Measurements from ENCODE around the gene GPR108.

GRCh38 chr19:6683971-6684370 is 53.4 kb downstream of the GPR108 start:
- no peak for TF ChIP-seq CTCF (IDR thresholded peaks at IDR 0.05)
- no peak for TF ChIP-seq POLR2A (IDR thresholded peaks at IDR 0.05)
